Fibroblast of lung (primary cell): ENCODE measurements around the gene PPFIA2.

Experiments used
- CTCF ChIP-seq, 2 donors: IDR thresholded peaks in 1 of 2; conservative IDR thresholded peaks in 1 of 2; 1 replicate in 1 of 2; 2 replicates in 1 of 2; pipeline ENCODE4 v1.5.1; 2011 to 2012; ENCODE audit warnings: low read length in 2 of 2, control low read depth in 1 of 2, inconsistent platforms in 1 of 2, low read depth in 1 of 2, mild to moderate bottlenecking in 1 of 2
- EZH2 ChIP-seq: IDR thresholded peaks from 2 replicates; pipeline ENCODE4 v1.5.1; 2012; ENCODE audit warnings: low read length, control low read depth, mild to moderate bottlenecking; ENCODE audit errors: missing control alignments

DNA sequence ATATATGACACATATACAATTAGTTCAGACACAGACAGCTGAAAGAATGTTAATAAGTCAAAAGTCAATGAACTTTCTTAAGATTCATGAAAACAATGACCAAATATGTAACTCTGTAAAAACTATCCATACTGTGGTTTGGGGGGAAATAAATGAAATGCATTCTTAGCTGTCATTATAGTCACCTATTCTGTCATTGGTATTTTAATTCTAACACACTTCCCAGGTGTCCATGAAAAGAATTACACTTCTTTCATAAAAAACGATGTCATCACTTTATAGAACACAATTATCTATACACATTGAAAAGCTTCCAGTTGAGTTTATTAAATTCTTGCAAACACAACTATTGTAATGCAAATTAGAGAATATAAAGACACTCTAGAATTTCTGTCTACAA, 35.8 kb downstream of the PPFIA2 start:
- TF ChIP-seq EZH2 (no peak), CTCF (conservative IDR thresholded peaks at IDR 0.05 in 1 of 2, IDR thresholded peaks at IDR 0.05 in 1 of 2; ENCODE audit: low read depth in 1 of 2, low read length in 2 of 2) (no peak)
